ENCODE data around the gene RAPGEF4. TPM values are rescaled to one million over a fixed set of nuclear protein-coding genes. Genes with fewer than 3 reads are reported as not detected.

The RAPGEF4 gene
- total RNA-seq, 1 experiment from 2014 or later, result 1.4 TPM

DNA sequence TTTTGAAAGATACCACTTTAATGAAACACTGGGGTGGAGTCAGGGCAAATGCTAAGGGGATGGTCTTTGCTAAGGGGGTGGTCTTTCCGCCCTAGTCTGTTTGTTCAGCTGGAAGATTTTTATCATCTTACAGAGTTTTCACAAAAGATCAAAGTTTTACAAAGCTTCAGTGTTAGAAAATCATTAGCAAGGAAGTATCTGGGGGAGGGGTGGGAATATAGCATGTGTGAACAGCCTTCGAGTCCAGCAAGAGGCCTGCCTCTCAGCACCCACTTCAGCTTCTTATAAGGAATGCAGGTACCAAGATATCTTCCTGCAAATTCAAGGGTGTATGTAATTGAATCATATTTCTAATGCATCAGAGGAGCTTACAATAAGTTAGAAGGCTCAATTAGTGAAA, 112.9 kb downstream of the RAPGEF4 start:
- H3K4me1 Mint-ChIP-seq, result no peaks in the 10 kb centered on the region
- no peak overlapping the region for H4K8ac ChIP-seq (replicated peaks; ENCODE audit: insufficient read length, low read depth, low read length)
- no peak for DNase-seq
- no peaks in the 10 kb centered on the region for H3K79me1 ChIP-seq (ENCODE audit: insufficient read depth, low read depth, low read length, poor library complexity, severe bottlenecking)
- H3K4me3 Mint-ChIP-seq, result no peak overlapping the region
- H2BK5ac ChIP-seq (ENCODE audit: insufficient read length, low read length), result no peak overlapping the region
- H3K27me3 Mint-ChIP-seq (ENCODE audit: low read depth), result no peaks in the 10 kb centered on the region
- no peak overlapping the region for H3K27ac Mint-ChIP-seq
- H3K9me3 Mint-ChIP-seq, result peaks cover 11% of the 10 kb centered on the region in 2 experiments
- no peak overlapping the region for H3T11ph ChIP-seq (ENCODE audit: low read length)
- H3K23me2 ChIP-seq (ENCODE audit: insufficient read length, low read depth, low read length, poor library complexity, severe bottlenecking), result peaks cover 3% of the 10 kb centered on the region
- no peak overlapping the region for H3K56ac ChIP-seq (ENCODE audit: insufficient read length, low read depth, low read length)
- no peaks in the 10 kb centered on the region for H3K9me3 ChIP-seq (ENCODE audit: control insufficient read depth, low read depth, low read length)
- no peak overlapping the region for H3K4ac ChIP-seq (ENCODE audit: low read depth, low read length)
- no peak overlapping the region for H3K4me2 ChIP-seq (ENCODE audit: insufficient read depth, insufficient read length, low read length)
- H3K23ac ChIP-seq (ENCODE audit: insufficient read length, low read depth, low read length), result no peak overlapping the region
- no peak overlapping the region for H2BK20ac ChIP-seq (ENCODE audit: low read depth, low read length, poor library complexity, severe bottlenecking)
- no peaks in the 10 kb centered on the region for H3K79me2 ChIP-seq (ENCODE audit: insufficient read depth, low read length)
- H3K27me3 ChIP-seq (ENCODE audit: insufficient read depth, low read length), result no peaks in the 10 kb centered on the region
- H3K14ac ChIP-seq (ENCODE audit: insufficient read depth, low read length), result no peak overlapping the region
- no peak overlapping the region for H3K27ac ChIP-seq (ENCODE audit: insufficient read length, low read depth, low read length)
- TF ChIP-seq, protein P1, sequence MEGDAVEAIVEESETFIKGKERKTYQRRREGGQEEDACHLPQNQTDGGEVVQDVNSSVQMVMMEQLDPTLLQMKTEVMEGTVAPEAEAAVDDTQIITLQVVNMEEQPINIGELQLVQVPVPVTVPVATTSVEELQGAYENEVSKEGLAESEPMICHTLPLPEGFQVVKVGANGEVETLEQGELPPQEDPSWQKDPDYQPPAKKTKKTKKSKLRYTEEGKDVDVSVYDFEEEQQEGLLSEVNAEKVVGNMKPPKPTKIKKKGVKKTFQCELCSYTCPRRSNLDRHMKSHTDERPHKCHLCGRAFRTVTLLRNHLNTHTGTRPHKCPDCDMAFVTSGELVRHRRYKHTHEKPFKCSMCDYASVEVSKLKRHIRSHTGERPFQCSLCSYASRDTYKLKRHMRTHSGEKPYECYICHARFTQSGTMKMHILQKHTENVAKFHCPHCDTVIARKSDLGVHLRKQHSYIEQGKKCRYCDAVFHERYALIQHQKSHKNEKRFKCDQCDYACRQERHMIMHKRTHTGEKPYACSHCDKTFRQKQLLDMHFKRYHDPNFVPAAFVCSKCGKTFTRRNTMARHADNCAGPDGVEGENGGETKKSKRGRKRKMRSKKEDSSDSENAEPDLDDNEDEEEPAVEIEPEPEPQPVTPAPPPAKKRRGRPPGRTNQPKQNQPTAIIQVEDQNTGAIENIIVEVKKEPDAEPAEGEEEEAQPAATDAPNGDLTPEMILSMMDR (conservative IDR thresholded peaks at IDR 0.05), result no peak
- H3K18ac ChIP-seq (ENCODE audit: insufficient read length, low read depth, low read length), result no peak overlapping the region
- no peak overlapping the region for H3K9ac ChIP-seq (ENCODE audit: extremely low read depth, insufficient read length, low read length)
- H4K20me1 ChIP-seq (ENCODE audit: control insufficient read depth, insufficient read depth, insufficient read length), result no peaks in the 10 kb centered on the region
- H2BK120ac ChIP-seq (ENCODE audit: low read depth, low read length, poor library complexity, severe bottlenecking), result no peak overlapping the region
- H2AFZ ChIP-seq (ENCODE audit: low read length), result no peak overlapping the region
- no CpG with 5 or more reads among the region's 2 CpGs for whole genome bisulfite sequencing (ENCODE audit: extremely low coverage, insufficient read length, low lambda C conversion rate)
- no peak overlapping the region for H4K5ac ChIP-seq (ENCODE audit: insufficient read length, low read depth, low read length)
- no peaks in the 10 kb centered on the region for H3K4me1 ChIP-seq (ENCODE audit: insufficient read depth, low read length)
- H3K36me3 Mint-ChIP-seq (ENCODE audit: insufficient read depth in 1 of 3, low read depth in 3 of 3), result peaks cover 0 to 12% (median 3%) of the 10 kb centered on the region in 3 experiments; a peak in 4 of 7 replicates
- H2AK5ac ChIP-seq (ENCODE audit: insufficient read length, low read length), result no peak overlapping the region
- no peak overlapping the region for H2BK12ac ChIP-seq (ENCODE audit: insufficient read length, low read depth, low read length)
- no peak overlapping the region for H4K91ac ChIP-seq (ENCODE audit: insufficient read length, low read depth, low read length)
- H2BK15ac ChIP-seq (ENCODE audit: low read depth, low read length), result no peak overlapping the region
